Ovary (tissue), 3 donors: ENCODE results near the gene SLC5A6.

Source experiments
- EP300 ChIP-seq: sonication (generic); formaldehyde crosslinking; IDR thresholded peaks from one replicate; pipeline ENCODE4 v1.6.1; 2017; ENCODE audit warnings: antibody characterized with exemption
- POLR2A ChIP-seq: fragments of 450-650 bp; IDR thresholded peaks from one replicate; pipeline ENCODE4 v1.6.1; 2017; ENCODE audit warnings: antibody characterized with exemption, mild to moderate bottlenecking, moderate library complexity
- TF ChIP-seq, protein P1 (sequence below), 3 donors: fragments of 450-650 bp in 2 of 3; fragments of 200-600 bp in 1 of 3; IDR thresholded peaks; one replicate each; pipeline versions ENCODE4 v1.5.1 to v1.8.0; 2016 to 2022; ENCODE audit warnings: antibody characterized with exemption in 3 of 3, mild to moderate bottlenecking in 1 of 3
- donor health status: DM: no; HTN: no; CAD: no.

DNA sequence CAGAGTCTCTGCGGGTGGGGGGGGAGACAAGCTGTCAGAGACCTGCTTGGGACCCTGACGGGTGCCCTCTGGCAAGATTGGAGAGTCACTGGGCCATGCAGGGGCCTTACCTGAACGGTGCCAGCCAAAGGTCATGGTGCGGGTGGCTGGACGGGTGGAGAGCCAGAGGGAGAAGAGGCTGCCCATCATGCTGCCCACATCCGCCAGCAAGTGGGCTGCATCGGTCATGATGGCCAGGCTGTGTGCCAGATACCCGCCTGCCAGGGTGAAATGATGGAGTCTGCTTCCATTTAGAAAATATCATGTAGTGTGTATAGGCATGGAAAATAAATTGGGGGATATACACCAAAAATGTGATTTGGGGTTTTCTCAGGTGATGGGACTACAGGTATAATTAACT is 46.0 kb upstream of the SLC5A6 start:
- TF ChIP-seq, protein P1, sequence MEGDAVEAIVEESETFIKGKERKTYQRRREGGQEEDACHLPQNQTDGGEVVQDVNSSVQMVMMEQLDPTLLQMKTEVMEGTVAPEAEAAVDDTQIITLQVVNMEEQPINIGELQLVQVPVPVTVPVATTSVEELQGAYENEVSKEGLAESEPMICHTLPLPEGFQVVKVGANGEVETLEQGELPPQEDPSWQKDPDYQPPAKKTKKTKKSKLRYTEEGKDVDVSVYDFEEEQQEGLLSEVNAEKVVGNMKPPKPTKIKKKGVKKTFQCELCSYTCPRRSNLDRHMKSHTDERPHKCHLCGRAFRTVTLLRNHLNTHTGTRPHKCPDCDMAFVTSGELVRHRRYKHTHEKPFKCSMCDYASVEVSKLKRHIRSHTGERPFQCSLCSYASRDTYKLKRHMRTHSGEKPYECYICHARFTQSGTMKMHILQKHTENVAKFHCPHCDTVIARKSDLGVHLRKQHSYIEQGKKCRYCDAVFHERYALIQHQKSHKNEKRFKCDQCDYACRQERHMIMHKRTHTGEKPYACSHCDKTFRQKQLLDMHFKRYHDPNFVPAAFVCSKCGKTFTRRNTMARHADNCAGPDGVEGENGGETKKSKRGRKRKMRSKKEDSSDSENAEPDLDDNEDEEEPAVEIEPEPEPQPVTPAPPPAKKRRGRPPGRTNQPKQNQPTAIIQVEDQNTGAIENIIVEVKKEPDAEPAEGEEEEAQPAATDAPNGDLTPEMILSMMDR (IDR thresholded peaks at IDR 0.05) = no peak
- TF ChIP-seq POLR2A (no peak), EP300 (no peak)
